GM18507 (cell line): ENCODE results near the gene GMCL2.
"Not testable (repeated sequence)": the region's sequence is repeated elsewhere in the genome, so short reads cannot be mapped to it uniquely, and the experiment has no call there.

Experiments
- DNase-seq: peaks from one replicate; pipeline ENCODE4 v3.0.0; 2011; ENCODE audit warnings: low read depth; ENCODE audit not compliant: insufficient read length; ENCODE audit errors: extremely low spot score
- FAIRE-seq: peaks from 2 replicates; lab custom pipeline; 2011; peaks lifted over from hg19 to GRCh38; lab: Jason Lieb, UNC

GMCL2 gene

GRCh38 chr5:178187014-178187413 lies at the start of gene GMCL2:
TSS of gene GMCL2 (minus strand) at chr5:178187371. CDS start at chr5:178187299, 72 bp downstream.
- DNase-seq (no peak), FAIRE-seq (no peak)

GRCh38 chr5:178236679-178237078 lies 49.5 kb upstream of the GMCL2 start:
- FAIRE-seq (no peak), DNase-seq (no peak)

- DNase-seq (no peak), FAIRE-seq (no peak)
Observed at GRCh38 chr5:178236126-178236525, 49.0 kb upstream of the GMCL2 start.

- no peak for FAIRE-seq
- no peak for DNase-seq
Observed at GRCh38 chr5:178235588-178235974, 48.4 kb upstream of the GMCL2 start.

GRCh38 chr5:178234750-178235587 lies 47.8 kb upstream of the GMCL2 start:
- FAIRE-seq (peak; percentile 77), DNase-seq (peak; percentile 32)

- DNase-seq (no peak), FAIRE-seq (no peak)
Observed at GRCh38 chr5:178234121-178234749, 47.1 kb upstream of the GMCL2 start.

- FAIRE-seq (no peak), DNase-seq (no peak)
Observed at GRCh38 chr5:178232920-178233429, 45.8 kb upstream of the GMCL2 start.

GRCh38 chr5:178232124-178232919 lies 45.2 kb upstream of the GMCL2 start, which contains the start of gene PHYKPL:
TSS of gene PHYKPL (minus strand) at chr5:178232802. CDS start at chr5:178232550, 252 bp downstream.
- peak; percentile 60 for DNase-seq
- peak; percentile 64 for FAIRE-seq

GRCh38 chr5:178231539-178232123 lies 44.5 kb upstream of the GMCL2 start:
- no peak for DNase-seq
- no peak for FAIRE-seq

GRCh38 chr5:178230879-178231538 lies 43.8 kb upstream of the GMCL2 start:
- no peak for DNase-seq
- no peak for FAIRE-seq

- DNase-seq (no peak), FAIRE-seq (no peak)
Observed at GRCh38 chr5:178229861-178230260, 42.7 kb upstream of the GMCL2 start.

- not testable (repeated sequence) for DNase-seq, FAIRE-seq
Observed at GRCh38 chr5:178229111-178229510, 41.9 kb upstream of the GMCL2 start.

- FAIRE-seq (no peak), DNase-seq (no peak)
Observed at GRCh38 chr5:178228609-178229008, 41.4 kb upstream of the GMCL2 start.

GRCh38 chr5:178227929-178228328 lies 40.8 kb upstream of the GMCL2 start:
- DNase-seq (no peak), FAIRE-seq (no peak)

- no peak for DNase-seq
- no peak for FAIRE-seq
Observed at GRCh38 chr5:178227138-178227659, 40.0 kb upstream of the GMCL2 start.

- FAIRE-seq: no peak
- DNase-seq: no peak
Observed at GRCh38 chr5:178225174-178225573, 38.0 kb upstream of the GMCL2 start.

GRCh38 chr5:178224403-178224802 lies 37.2 kb upstream of the GMCL2 start:
- DNase-seq (no peak), FAIRE-seq (no peak)

- DNase-seq (no peak), FAIRE-seq (no peak)
Observed at GRCh38 chr5:178223828-178224335, 36.7 kb upstream of the GMCL2 start.
